SW480 (cell line): ENCODE measurements around the gene DCBLD2.
"Not testable (repeated sequence)": the region's sequence is repeated elsewhere in the genome, so short reads cannot be mapped to it uniquely, and the experiment has no call there.

Experiments used
- DNase-seq: peaks from one replicate; pipeline ENCODE4 v3.0.0-alpha.2; 2016; ENCODE audit warnings: low spot score

The DCBLD2 gene

DNA sequence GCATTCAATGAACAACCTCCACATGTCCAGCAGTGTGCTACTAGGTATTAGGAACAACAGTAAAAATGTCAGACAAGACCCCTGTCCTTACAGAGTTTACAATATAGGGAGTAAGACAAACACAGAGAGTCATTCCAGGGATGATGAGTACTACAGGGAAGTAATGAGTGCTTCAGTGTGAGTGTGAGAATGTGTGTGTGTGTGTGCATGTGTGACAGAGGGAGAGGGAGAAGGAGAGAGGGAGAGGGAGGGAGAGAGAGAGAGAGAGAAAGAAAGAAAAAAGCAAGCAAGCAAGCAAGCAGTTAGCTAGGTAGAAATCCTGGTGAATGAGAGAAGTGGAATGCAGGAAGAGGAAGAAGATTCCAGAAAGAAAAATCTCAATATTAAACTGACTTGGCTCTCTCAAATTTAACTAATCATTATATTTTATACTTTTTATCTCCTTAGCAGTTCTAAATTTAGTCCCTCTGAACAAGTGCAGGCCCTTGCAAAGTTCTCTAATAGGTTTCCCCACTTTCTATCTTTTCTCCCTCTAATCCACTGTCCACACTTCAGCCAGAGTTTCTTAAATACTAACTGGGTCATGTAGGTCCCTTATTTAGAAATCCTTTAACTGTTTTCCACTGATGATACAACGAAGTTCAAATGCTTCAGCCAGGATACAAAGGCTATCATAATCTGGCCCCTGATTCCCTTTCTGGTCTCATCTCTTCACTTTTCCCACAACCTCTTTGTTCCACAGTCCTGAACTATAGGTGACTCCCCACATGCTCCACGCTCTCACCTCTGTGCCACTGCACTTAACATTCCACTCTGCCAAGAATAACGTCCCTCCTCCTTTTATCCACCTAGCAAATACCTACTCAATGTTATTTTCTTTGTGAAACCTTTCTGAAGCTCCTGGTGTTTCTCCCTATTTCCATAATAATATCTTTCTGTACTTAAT lies 10.3 kb downstream of the DCBLD2 start:
- no peak for DNase-seq

DNA sequence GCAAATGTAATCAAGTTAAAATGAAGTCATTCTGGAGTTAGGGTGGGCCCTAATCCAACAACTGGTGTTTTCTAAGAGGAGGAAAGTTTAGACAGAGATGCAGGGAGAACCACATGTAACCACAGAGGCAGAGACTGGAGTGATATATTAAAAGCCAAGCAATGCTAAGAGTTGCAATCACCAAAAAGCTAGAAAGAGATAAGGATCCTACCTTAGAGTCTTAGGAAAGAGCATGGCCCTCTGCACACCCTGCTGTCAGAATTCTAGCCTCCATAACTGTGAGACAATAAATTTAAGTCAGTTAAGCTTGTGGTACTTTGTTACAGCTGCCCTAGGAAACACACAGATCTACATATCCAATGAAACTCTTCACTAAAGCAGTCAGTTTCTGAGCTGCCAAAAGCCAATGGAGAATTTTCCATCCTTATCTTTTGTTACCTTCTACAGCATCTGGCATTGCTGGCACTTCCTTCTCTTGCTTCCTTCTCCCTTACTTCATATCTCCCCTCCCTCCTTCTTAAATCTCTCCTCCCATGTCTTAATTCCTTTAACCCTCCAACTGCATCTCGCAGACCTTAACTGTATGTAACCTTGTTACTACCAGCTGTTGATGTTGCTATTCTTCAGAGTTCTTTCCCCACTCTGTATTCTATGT lies 11.2 kb downstream of the DCBLD2 start:
- DNase-seq = no peak

DNA sequence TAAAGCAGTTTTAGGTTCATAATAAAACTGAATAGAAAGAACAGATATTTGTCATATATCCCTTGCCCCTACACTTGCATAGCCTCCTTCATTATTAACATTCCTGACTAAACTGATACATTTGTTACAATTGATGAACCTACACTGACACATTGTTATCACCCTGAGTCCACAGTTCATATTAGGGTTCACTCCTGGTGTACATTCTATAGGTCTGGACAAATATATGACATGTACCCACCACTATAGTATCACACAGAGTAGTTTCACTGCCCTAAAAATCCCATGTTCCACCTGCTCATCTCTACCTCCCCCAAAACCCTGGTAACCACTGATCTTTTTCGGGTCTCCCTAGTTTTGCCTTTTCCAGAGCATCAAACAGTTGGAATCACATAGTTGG lies 13.8 kb downstream of the DCBLD2 start:
- DNase-seq = no peak

DNA sequence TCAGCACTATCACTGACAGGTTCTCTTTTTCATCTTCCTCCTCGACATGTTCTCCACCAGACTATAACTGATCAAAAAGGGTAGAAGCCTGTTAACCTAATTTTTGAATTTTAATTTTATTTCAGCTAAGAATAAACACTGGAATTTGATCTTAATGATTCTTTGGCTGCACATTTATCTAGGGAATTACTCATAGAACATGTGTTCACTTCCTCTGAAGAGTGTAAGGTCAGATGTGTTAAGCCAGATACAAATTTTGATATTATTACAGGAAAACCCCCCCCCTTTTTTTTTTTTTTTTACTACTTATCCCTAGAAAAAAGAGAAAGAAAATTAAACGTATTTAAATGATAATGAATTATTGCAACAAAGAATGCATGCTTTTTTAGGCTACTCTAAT lies 15.0 kb downstream of the DCBLD2 start:
- no peak for DNase-seq

DNA sequence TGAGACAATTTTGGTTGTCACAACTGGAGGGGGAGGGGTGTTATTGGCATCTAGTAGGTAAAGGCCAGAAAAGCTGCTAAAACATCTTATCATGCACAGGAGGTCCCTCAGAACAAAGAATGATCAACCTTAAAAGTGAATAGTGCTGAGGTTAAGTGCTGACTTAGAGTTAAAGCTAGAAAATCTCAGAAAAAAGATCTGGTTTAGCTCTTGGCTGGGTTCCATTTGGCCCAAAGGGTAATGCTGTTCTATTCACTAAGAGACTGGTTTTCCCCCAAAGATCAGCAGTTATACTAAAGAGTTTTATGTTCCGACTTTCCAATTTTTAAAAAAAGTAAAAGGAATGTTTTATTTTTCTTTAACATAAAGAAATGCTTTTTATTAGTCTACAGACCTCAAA lies 15.6 kb downstream of the DCBLD2 start:
- DNase-seq = no peak

DNA sequence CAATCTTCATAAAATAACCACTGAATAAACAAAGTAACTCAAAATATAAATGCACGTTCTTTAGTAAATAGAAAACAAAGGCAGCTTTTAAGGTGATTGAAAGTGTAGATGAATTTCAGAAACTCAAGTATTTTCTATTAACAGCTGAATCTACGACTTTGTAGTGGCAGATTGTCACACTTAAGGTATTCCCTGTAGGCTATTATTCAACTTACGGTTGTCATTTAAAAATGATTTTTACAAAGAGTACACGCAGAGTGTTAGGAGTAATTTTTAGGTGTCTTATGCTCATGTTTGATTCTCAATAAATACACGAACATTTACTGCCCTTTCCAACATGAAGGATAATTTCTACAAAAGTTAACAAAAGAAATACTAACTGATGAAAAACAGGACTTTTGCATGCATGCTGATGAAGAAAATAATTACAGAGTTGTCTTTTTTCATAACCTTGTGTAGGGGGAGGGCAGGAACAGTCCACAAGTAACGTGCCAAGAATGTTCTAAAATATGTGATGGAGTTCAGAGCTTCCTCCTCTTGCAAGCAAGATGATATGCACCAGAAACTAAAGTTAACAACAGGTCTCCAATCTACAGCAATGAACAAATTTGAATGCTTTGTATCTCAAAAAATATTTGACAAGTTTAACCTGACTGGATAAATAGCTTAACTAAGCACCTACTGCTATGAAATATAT lies 16.7 kb downstream of the DCBLD2 start:
- no peak for DNase-seq

DNA sequence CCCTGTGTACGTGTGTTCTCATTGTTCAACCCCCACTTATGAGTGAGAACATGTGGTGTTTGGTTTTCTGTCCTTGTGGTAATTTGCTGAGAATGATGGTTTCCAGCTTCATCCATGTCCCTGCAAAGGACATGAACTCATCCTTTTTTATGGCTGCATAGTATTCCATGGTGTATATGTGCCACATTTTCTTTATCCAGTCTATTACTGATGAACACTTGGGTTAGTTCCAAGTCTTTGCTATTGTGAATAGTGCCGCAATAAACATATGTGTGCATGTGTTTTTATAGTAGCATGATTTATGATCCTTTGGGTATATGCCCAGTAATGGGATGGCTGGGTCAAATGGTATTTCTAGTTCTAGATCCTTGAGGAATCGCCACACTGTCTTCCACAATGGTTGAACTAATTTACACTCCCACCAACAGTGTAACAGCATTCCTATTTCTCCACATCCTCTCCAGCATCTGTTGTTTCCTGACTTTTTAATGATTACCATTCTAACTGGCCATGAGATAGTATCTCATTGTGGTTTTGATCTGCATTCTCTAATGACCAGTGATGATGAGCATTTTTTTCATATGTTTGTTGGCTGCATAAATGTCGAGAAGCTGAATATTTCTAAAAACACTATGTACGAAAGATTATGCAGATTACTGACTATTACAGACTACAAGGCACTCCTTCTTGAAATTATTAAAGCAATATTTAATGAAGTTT lies 18.7 kb downstream of the DCBLD2 start:
- DNase-seq = not testable (repeated sequence)

DNA sequence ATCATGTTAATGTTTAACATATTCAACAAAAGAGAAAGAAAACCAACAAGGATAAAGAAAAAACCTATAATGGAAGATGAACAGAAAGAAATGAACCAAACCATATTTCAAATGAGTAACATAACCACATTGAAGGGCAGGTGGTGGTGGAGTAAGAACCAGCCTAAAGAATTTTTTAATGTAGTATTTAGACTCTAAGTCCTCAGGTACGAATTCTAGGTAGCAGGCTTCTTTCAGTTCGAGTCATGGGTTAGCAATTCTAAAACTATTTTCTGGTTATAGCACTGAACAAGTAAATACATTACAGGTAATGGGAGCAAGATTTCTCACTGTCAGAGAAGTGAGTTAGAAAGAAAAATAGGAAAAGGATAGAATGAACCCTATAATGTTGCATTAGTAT lies 24.4 kb downstream of the DCBLD2 start:
- DNase-seq = no peak

DNA sequence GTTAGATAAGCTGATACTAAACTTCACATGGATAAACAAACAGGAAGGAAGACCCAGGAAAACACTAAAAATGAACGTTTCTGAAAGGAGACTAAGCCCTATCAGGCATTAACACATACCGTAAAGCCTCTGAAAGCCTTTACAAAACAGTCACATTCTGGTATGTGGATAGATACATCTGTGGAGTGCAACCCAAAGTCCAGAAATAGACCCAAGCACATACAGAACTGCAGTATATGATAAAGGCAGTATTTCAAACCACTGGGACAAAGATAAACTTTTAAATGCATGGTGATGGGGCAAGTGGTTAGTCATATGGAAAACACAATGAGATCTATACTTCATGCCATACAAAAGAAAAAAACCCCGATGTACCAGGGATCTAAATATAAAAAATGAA lies 26.0 kb downstream of the DCBLD2 start:
- DNase-seq = no peak

DNA sequence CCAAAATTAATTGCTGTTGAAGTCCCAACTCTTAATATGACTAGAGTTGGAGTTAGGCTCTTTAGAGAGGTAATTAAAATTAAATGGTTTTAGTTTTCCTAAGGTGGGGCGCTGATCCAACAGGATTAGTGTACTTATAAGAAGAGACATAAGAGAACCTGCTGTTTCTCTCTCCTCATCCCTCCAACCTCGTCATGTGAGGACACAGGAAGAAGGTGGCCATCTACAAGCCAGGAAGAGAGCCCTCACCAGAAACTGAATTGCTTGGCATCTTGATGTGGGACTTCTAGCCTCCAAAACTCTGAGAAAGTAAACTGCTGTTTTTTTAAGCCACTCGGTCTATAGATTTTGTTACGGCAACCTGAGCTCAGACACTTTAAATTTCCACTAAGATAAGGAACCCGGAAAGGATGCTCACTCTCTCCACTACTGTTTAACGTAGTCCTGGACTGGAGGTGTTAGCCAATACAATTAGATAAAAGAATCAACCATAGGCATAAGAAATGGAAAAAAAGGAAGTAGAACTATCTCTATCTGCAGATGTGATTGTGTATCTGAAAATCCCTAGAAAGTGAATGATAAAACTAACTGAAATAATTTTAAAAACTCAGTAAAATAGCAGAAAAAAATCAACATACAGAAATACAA lies 26.8 kb downstream of the DCBLD2 start:
- DNase-seq = no peak

DNA sequence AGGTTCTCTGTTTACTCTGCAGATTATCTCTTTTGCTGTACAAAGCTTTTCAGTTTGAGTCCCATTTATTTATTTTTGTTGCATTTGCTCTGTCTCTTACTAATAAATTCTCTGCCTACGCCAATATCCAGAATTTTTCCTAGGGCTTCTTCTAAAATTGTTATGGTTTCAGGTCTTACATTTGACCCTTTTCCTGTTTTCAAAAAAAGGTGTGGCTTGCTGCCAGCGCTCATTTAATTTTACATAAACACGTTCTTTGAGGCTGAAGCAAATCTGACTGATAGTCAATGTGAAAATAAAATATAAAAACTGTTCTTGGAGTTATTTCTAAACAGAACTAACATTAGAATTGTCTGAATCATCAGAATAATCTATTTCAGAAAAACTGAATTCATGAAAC lies 32.1 kb downstream of the DCBLD2 start:
- no peak for DNase-seq

DNA sequence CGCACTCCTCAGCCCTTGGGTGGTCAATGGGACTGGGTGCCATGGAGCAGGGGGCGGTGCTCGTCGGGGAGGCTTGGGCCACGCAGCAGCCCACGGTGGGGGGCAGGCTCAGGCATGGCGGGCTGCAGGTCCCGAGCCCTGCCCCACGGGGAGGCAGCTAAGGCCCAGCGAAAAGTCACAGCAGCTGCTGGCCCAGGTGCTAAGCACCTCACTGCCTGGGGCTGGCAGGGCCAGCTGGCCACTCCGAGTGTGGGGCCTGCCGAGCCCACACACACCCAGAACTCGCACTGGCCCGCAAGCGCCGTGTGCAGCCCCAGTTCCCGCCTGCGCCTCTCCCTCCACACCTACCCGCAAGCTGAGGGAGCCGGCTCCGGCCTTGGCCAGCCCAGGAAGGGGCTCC lies 43.5 kb downstream of the DCBLD2 start:
- DNase-seq = not testable (repeated sequence)

DNA sequence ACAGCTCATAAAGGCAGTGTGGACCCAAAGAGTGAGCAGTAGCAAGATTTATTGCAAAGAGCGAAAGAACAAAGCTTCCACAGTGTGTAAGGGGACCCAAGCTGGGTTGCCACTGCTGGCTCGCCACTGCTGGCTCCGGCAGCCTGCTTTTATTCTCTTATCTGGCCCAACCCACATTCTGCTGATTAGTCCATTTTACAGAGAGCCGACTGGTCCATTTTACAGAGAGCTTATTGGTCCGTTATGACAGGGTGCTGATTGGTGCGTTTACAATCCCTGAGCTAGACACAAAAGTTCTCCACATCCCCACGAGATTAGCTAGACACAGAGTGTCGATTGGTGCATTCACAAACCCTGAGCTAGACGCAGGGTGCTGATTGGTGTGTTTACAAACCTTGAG lies 44.2 kb downstream of the DCBLD2 start:
- DNase-seq = not testable (repeated sequence)

DNA sequence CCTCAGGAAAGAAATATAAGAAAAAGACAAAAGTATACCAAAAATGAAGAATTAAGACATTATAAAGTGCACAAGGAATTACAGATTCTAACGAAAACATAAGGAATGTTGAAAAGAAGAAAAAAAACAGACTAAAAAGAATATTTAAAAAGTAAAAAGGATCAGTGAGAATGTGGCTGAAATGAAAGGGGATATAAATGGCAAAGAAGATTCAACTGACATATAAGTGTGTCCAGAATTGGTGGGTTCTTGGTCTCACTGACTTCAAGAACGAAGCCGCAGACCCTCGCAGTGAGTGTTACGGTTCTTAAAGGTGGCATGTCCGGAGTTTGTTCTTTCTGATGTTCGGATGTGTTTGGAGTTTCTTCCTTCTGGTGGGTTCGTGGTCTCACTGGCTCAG lies 44.8 kb downstream of the DCBLD2 start:
- no peak for DNase-seq

DNA sequence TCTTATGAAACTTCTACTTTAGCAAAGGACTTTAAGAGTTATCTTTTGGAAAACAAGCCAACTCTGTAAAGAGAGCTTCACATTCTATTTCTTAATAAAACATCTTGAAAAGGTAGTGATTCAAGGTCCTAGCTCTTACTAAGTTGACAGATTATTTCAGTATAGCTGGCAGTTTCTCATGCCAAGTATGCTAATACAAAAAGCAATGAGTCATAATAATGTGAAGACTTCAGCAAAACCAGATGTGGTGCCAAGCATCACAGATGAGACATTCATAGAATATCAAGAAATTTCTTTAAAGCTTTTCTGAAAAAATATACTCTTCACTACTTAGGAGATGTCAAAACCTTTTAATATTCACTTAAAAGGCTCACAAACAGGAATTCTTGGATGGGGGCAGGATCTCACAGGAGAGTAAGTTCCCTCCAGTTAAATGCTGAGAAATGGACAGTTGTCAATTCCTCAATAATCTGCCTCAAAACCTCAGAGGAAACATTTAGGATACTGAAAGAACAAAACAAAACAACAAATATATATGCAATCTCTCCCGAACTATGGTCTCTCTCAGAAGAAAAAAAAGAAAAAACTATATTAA lies 45.6 kb downstream of the DCBLD2 start:
- DNase-seq = no peak

DNA sequence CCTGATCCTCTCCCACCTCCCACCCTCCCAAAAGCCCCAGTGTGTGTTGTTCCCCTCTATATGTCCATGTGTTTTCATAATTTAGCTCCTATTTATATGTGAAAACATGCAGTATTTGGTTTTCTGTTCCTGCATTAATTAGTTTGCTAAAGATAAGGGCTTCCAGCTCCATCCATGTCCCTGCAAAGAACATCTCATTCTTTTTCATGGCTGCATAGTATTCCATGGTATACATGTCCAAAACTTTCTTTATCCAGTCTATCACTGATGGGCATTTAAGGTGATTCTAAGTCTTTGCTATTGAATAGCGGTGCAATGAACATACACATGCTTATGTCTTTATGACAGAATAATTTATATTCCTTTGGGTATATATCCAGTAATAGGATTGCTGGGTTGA lies 53.4 kb downstream of the DCBLD2 start:
- no peak for DNase-seq

DNA sequence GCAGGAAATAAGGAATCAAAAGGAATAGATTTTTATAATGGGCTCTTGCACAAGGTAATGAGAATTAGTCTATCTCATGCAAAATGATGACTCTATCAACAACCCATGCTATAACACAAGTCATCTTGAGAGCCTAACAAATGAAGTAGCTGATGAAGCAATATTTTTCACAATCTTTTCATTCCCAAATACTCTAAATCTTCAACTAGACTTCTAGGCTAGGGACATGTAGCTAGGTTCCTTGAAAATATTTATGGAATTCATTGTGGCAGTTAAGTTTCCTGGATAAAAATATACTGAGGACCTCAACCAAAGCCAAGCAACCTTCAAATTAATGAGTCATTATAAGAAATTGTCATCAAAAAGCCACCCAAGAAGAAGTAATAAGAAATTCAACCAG lies 55.4 kb downstream of the DCBLD2 start:
- DNase-seq = no peak

DNA sequence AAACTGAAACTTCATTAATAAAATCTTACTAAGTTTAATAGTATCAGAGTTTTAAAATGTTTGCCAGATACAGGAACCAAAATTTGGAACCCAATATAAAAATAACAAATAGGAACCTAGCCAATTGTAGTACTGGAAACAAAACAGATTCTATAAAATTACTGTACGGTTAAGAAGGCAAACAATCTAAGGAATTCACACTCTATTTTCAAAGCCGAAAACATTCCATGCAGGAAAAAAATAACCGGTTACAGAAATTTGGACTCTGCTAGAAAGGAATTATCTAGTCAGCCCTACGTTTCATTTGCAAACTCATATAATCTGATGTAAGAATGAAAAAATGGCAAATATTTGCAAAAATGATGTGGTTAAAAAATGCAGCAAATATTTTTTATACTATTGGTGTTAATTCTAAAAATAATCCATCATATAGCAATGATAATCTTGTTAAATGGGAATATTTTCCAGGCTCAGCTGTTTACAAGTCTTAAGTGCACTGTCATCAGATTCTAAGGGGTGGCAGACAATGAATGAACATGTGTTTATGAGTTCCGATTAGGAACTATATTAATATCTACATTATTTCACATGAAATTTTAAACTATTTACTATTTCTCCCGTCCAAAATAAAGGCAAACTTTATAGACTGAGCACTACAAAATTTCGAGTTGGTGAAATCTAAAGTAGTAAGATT lies 58.1 kb downstream of the DCBLD2 start:
- no peak for DNase-seq

DNA sequence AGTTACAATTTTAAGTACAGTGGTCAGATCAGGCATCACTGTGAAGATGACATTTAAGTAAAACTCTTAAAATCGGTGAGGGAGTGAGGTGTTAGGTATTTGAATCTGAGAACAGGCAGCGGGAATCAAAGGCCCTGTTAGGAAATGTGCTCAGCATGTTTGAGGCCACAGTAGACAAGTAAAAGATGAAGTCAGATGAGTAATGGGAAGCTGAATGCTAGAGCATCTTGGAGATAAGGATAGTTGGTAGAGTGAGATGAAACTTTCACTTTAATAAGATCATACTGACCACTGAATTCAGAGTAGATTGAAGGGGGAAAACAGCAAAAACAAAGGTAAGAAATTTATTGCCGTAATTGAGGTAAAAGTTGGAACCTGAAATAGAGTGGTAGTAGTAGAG lies 61.6 kb downstream of the DCBLD2 start:
- DNase-seq = no peak

DNA sequence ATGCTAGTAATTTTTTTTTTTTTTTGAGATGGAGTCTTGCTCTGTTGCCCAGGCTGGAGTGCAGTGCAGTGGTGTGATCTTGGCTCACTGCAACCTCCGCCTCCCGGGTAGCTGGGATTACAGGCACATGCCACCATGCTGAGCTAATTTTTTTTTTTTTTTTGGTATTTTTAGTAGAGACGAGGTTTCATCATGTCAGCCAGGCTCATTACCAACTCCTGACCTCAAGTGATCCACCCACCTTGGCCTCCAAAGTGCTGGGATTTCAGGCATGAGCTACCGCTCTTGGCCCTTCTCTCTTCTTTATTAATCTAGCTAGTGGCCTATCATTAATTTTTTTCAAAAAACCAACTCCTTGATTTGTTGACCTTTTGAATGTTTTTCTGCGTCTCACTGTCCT lies 70.4 kb downstream of the DCBLD2 start:
- DNase-seq = not testable (repeated sequence)
